Activated T-cell treated with anti-CD3 and anti-CD28 coated beads for 4 hours (primary cell): ENCODE results near the gene NFKBIZ.

ENCODE experiments used
- DNase-seq: peaks from one replicate; pipeline ENCODE4 v3.0.0-alpha.2; 2020

NFKBIZ gene

DNA sequence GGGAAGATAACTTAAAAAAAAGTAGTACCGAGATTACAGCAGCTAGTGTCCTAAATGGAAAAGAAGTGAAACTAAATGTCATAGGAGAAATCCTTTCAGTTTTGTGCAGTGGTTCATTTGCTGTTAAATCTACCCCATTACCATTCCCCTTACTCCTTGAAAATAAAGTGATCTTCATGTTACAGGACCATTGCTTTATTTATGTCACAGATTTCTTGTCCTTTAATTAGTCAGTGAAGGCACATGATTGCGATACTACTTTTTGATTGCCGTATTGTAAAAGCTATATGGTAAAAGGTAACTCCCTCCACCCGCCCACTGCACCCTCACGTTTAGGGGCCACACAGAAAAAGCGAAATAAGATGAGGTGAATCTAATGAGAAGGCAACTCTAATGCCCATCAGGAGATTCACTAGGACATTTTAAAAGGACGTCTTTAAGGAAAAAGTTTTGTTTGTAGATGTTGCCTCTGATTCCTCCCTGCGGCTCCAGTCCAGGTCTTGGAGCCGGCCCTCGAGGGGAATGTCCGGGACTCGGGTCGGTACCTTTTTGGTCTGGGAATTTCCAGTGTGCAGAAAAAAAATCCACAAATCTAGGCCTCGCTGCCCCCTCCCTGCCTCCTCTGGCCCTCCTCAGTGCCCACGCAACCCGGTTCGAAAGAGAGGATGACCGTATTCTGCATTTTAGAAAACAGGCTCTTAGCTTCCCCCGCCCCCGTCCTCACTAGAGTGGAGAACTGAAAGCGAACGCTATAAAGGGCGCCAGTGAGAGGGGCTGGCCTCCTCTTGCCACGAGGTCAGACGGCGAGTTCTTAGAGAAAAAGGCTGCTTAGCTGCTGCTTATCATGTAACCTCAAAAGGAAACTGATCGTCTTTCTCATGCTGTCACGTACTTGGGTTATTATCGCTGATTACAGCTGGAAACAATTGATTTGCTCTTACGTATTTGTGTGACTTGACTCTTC lies 21.8 kb upstream of the NFKBIZ start:
- peak; percentile 76 for DNase-seq

DNA sequence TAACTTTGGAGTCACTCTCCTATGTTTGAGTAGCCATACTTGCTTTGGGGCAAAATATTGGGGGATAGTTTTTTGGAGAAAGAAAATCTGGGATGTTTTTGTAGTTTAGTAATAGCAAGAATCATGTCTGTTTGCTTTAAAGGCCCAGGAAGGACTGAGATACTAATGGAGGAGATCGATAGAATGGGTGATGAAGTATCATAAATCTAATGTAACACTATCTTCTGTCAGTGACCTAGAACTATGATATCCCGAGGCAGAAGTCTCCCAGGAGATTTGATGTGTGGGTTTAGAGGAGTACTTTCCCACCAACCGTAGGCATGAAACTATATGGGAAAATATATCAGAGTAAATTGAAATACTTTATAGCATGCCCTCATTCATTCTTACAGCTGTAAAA lies 21.0 kb upstream of the NFKBIZ start:
- DNase-seq = no peak

DNA sequence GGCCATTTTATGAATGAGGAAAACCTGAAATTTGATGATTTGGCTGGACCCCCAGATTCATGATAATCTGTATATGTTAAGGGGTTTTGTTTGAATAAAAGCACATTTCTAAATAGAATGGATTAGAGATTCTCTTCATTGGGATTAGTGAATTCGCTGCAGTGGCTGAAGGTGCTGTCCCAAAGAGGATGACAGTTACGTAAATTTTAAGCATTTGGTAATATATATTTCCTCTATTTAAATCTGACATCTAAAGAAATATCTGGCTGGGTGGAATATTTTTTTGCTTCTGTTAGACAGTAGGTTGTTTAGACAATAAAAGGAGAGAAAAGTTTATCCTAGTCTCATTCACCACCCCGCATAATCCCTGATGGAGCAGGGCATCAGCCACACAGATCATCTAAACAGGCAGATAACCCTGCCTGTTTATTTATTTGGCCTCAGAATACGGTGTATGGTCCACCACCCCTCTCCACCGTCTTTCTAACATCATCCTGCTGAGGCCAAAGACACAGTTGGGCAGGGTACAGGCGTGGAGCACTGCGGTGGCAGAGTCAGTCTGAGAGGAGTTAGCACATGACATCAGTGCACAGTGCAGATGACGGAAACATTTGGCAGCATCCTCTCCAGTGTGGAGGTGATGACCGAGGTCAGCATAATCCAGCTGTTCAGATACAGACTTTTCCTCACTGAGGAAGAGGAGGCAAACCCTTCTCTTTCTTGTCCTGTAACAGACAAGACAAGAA lies 20.4 kb upstream of the NFKBIZ start:
- DNase-seq = peak; percentile 26

DNA sequence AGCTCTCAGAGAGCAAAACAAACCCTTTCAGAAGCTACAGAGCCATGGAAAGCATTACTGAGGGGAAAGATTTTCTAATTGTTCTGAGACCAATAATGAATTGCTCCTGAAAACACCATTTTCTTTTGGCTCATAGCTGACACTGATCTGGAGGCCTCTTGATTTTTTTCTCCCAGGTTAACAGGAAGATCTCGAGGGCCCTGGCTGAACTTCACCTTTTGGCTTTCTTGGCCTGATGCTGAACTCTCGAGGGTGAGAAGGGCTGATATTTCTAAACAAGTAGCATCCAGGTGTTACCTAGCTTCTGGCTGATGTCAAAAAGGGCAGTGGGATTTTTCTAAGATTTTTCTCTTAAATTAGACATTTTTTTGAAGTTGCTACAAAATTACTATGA lies 19.9 kb upstream of the NFKBIZ start:
- no peak for DNase-seq

DNA sequence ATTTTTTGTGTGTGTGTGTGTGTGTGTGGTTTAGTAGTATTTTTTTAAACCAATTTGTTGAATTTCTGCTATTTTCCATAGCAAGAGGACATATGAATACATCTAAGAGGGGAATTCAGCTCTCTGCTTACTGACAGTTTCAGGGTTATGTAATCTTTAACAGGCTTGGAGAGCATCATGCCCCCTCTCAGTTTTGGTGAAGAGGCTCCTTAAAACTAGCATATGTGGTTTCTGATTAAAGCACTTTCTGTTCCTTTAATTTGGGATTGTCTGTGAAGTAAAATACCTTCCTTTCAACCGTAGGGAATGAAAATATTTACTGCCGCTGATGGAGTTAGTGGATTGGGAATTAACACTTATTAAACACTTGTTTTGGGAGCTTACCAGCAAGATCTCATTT lies 19.4 kb upstream of the NFKBIZ start:
- no peak for DNase-seq

DNA sequence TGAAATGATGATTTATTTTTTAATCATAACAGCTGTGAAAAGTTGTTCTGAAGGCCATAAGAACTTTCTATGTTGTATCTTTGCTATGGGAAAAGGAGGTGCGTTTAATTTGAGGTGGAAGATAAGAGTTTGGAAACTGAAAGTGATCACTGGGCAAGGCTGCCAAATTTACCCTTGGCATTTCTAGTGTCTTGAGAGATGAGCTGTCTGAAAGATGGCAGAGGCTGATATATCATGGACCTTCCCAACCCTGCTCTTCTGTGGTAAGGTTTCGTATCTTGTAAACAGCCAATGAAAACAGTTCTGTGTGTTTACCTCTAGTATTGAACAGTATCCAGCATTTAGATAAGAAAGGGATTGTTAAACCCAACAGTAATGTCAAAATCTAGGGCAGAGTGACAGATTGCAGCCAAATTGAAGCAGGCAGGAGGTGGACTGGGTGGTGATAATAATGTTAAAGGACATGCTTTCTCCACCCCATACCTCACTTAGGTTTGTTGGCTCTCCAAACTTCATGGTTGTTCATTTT lies 15.8 kb upstream of the NFKBIZ start:
- DNase-seq = no peak

DNA sequence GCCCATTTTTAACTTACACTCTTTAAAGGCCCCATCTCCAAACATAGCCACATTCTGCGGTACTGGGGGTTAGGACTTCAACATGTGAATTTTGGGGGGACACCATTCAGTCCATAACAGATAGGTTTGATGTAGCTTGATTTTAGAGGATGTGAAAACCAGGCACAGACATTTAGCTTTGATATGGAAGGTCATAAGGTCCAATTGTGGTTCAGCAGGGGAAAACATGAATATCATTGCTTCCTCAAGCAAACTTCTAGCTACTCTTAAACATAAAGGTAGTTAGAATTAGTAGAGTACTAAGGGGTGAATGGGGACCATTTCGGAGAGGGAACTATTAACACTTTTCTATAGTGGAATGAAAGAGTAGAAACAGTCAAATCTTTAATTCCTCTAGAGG lies 13.6 kb upstream of the NFKBIZ start:
- DNase-seq = no peak

DNA sequence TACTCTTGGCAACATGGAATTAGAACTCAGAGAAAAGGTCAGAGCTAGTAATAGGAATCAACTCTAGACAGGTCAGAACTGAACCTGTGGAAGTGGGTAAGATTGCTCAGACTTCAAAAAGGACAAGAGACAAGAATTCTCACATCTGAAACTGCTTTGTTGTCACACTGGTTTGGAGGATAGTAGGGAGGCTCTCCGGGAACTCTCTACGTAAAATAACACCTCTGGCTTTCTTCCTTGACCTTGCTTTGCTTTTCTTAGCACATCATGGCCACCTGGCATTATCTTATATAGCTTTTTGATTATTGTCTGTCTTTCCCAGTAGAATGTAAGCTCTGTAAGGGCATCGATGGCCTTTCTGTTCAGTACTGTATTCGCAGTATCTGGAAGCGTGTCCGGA lies 13.2 kb upstream of the NFKBIZ start:
- DNase-seq = no peak

DNA sequence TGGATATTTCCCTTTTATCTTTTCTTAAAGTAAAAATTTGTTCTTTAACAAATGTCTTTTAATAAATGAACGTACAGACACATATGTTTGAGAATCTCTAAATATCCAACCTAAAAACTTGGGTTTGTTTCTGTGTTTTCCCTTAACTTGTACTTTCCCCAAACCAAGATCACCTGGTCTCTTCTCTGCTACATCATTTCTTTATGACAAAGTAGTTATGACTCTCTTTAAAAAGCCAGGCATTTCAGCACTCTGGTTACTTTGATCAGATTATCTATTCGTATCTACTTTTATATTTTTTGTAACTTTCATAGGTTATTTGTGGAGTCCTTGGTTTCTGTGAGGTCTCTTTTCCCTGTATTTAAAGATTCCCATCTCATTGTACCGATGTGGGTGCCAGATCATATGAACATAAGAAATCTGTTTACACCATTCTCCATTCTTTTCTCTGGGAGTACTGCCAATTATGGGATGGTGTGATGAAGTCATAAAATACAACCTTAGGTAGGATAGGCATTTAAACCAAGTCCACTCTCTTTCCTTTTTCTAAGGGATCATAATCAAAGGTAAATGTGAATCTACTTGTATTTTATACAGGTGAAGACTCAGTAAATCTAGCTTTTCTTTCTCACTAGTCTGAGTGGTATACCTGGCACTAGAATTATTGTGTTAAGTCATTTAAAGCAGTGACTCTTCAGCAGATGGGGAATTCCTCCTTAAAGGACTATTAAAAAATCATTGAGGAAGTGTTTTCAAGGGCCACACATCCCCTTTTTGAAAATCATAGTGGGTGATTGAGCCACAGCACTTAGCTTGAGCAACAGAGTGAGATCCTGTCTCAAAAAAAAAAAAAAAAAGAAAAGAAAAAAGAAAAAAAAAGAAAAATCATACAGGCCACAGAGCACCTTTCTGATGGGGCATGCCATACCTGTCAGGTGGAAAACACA lies 12.4 kb upstream of the NFKBIZ start:
- DNase-seq = no peak

DNA sequence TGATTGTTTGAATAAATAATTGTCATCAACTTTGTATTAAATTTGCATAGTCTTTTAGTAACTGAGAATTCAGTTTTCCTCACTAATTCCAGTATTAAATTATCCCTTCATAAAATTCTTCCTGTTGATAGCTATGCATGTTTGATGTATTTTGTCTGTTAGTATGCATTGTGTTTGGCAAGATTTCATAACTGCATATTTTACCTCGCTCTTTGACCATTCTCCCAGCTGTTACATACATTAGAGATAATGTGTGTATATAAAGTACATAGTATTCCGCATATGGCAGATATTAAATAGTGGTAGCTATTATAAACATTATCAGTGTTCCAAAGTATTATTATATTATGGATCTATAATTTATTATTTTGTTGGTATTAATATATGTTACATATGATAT lies 10.6 kb upstream of the NFKBIZ start:
- no peak for DNase-seq

DNA sequence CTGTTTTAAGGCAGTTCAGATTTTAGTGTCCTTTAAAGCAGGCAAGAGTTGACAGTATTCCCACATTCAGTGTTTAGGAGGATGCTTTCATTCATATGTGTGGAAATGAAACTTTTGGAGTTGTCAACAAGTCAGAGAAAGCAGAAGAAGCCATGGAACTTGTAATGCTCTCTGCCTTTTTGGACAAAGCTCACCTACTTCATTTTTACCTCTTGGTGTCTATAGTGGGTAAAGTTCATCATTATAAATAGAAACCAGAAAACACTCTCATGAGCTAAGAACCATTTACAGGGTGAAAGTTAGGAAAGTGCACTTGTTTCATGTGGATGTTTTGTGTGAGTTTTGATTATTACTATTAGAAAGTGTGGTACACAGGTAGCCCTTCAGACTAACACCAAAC lies 9.2 kb upstream of the NFKBIZ start:
- DNase-seq = no peak

DNA sequence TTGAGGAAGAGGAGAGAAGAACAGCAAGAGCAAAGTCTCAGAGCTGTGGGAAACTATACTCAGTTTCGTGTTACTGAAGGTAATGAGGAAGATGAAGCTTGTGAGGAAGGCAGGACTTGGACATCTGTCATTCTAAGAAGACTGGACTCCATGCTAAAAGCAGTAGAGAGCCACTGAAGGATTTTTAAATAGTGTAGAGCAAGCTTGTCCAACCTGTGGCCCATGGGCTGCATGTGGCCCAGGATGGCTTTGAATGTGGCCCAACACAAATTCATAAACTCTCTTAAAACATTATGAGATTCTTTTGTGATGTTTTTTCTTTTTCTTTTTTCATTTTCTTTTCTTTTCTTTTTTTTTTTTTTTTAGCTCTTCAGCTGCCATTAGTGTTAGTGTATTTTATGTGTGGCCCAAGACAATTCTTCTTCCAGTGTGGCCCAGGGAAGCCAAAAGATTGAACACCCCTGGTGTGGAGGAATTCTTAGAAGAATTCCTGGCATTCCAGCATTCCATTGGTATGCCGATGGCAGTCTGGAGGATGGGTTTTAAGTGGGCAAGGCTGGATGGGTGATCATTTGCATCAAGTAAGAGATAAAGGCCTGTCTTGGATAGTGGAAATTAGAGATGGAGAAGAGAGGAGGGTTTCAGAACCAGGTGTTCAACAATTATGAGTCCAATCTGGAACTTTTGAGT lies 6.9 kb upstream of the NFKBIZ start:
- DNase-seq = no peak

DNA sequence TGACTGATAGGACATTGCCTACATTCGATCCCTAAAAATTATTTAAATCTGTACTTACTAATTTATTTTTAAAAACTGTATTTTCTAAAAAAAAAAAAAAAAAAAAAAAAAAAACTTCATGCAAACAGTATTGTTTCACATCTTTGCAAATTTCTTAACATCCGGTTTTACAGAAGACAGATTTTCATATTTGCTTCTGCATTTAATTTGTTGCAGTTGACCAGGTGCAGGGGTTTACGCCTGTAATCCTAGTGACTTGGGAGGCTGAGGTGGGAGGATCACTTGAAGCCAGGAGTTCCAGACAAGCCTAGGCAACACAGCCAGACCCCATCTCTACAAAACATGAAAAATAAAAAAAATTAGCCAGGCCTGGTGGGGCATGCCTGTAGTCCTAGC lies 6.4 kb upstream of the NFKBIZ start:
- DNase-seq = no peak

DNA sequence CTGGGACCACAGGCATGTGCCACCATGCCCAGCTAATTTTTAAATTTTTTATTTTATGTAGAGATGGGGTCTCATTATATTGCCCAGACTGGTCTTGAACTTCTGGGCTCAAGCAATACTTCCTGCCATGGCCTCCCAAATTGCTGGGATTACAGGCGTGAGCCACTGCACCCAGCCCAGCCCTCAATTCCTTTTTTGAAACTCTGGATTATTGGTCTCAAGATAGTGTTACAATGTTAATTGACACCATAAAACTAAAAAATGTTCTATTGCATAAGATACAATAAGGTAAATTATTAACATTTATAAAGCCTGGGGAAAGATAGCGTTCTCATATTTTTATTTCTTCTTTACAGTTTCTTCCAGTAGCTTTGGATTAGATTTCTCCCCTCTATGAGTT lies 3.9 kb upstream of the NFKBIZ start:
- no peak for DNase-seq

DNA sequence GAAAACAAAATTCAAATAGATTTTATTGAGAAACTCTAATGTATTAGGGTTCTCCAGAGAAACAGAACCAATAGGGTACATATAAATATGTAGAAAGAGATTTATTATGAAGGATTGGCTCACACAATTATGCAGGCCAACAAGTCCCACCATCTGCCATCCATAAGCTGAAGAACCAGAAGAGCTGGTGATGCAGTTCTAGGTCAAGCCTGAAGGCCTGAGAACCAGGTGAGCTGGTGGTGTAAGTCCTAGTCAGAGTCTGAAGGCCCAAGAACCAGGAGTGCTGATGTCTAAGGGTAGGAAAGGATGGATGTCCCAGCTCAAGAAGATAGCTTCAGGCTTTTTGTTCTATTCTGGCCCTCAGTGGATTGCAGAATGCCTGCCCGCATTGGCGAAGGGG lies 2.6 kb upstream of the NFKBIZ start:
- DNase-seq = no peak

DNA sequence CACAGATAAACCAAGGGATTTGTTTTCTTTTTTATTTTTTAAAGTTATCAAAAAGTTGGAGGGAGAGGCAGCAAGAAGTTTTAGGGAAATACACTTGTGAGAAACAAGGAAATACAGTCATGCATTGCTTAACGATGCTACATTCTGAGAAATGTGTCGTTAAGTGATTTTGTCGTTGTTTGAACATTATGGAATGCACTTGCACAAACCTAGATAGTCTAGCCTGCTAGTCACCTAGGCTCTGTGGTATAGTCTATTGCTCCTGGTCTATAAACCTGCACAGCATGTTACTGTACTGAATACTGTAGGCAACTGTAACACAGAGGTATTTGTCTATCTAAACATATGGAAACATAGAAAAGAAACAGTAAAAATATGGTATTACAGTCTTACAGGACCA lies 2.0 kb upstream of the NFKBIZ start:
- DNase-seq = no peak

DNA sequence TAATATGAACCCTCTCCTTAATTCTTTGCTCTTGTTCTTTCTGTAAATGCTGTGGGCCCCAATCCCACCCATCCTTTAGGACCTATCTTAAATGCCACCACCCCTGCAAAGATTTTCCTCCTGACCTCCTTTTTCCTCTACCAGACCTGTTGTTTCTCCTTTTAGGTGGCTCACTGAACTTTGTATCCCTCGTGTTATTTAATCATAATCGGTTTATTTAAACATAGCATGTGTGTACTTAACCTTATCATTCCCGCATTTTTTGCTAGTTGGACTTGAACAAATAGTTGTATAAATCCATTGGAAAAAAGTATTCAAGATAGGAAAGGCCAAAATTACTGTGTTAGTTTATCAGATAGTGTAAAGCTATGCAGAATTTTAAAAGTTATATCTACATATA lies 988 bp upstream of the NFKBIZ start:
- no peak for DNase-seq

DNA sequence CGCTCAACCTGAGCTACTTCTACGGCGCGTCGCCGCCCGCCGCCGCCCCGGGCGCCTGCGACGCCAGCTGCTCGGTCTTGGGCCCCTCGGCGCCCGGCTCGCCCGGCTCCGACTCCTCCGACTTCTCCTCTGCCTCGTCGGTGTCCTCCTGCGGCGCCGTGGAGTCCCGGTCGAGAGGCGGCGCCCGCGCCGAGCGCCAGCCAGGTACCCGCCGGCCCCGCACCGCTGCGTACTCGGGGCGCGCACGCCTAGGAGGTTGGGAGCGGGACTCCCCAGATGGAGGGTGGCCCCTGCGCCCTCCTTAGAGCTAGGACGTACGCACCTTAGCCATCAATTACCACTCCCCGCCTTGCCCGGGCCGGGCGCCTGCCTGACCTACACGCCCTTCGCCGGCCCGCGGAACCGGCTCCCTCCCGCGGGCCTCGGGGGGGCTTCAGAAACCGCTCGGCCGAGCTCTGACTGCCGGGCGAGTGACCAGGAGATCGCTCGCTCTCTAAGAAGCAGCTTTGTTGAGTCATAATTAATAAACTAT lies 466 bp downstream of the NFKBIZ start:
- DNase-seq = peak; percentile 36

DNA sequence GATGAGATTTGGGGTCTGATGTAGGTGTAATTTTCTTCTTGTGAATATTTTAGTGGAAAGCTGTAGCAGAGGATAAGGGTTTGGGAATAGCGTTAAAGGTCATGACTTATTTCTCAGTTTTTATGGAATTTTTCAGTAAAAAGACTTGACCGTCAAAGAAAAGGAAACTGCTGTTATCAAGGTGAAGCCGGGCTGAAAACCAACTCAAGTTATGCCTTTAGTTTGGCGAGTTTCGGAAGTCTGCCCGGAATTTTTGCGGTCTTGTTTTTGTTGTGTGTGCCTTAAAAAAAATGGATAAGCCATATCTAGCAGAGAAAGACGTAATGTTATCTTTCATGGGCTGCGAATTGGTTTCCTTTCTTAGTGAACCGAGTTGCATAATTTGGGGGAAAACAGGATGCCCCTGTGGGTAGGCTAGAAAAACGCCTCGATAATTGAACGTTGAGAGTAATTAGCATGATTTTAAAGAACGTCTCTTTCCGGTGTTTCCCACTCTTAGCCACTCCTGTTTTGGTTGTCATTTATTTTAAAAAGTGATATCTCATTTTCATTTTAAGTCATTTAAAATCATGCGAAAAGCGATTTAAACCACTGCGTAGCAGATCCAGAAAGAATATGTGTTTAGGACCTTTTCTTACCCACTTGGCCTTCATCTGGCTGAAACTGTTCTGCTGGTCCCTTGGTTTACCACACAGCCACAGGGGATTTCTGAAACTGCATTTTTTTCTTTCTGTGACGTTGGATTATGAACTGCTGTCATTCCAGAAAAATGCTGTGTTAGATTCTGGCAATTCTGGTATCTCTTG lies 1.1 kb downstream of the NFKBIZ start:
- peak; percentile 21 for DNase-seq

DNA sequence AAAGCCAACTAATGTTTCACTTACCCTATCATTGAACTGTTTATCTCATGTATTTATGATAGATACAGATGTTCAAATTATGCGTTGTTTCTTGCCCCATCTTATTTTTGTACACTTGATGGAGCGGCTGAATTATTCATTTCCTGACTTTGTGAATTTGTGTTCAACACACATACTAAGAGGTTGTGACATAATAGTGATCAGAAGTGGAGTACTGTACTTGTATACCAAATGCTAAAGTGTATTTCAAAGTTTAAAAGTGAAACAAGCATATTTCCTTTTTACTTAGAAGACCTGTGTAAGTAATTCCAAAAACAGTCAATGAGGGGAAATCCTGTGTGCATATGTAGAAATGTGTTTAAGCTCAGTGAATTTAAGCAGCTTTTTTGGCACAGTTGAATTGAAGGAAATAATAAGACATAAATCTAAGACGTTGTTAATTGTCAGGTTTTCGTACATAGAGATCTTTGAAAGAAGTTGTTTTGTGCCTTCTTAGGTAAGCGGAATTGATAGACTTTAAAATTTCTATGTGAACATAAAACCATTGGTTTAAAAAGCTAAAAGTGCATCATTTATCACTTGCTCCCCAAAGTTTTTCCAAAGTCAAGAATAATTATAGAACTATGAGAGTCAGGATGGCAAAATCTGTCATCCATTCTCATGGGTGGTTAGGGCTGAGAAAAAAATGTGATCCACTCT lies 1.9 kb downstream of the NFKBIZ start:
- DNase-seq = no peak
